ENCODE data around the gene HLA-DOB.

The HLA-DOB gene

DNA sequence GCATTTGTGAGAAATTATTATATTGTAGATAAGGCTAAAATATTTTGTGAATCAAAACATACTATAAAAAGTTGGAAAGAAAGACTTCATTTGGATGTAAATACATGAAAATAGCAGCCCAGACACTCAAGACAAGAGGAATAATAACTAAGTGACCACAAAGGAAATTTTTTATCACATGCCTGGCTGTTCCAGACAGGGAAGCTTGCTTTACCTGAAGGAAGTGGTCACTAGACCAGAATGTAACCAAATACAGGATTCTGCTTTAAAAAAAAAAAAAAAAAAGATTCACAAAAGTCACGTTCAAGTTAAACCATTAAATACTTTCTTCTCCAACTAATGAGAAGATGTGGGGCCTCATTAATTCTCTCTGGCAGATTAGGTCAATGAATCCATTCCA, 44.1 kb downstream of the HLA-DOB start:
- no peak for TF ChIP-seq CTCF (IDR thresholded peaks at IDR 0.05; ENCODE audit: extremely low read depth, missing control alignments)
- DNase-seq (ENCODE audit: low spot score), result no peak

GRCh38 chr6:32764048-32764447, 52.8 kb downstream of the HLA-DOB start:
- TF ChIP-seq CTCF (IDR thresholded peaks at IDR 0.05; ENCODE audit: extremely low read depth, missing control alignments), result no peak
- DNase-seq (ENCODE audit: low spot score), result no peak

DNA sequence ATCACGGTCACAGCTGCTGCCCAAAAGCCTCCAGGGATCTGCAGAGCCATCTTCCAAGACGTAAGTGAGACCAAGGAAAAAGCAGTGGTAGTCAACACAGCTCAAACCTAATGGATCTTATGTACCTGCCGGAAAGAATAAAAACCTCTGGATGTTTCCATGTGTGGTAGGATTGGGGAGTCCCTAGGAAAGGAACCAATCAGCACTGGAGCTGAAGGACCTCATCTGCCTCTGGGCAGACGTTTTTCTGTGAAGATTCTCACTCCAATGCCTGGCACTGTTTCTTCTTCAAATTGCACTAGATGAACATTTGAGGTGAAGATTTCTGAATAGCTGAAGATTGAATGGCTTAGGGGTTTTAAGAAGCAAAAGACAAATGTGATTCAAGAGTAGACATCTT, 53.4 kb downstream of the HLA-DOB start, which contains the start of gene HLA-DQB2:
Gene HLA-DQB2, minus strand, starts transcription at position 112 of the 400 bp plus-strand sequence. Its CDS starts 62 bp downstream, at position 50.
- TF ChIP-seq CTCF (IDR thresholded peaks at IDR 0.05; ENCODE audit: extremely low read depth, missing control alignments), result no peak
- DNase-seq (ENCODE audit: low spot score), result no peak
